HL-60 (cell line): ENCODE measurements around the gene SELP.

ENCODE experiments used
- DNase-seq, 2 experiments: peaks; one replicate each; pipeline ENCODE4 v3.0.0-alpha.2; 2010 to 2020; ENCODE audit warnings: low read depth in 1 of 2, low spot score in 1 of 2
- H3K27ac ChIP-seq: fragments of 250-450 bp; sonication (Bioruptor Pico); replicated peaks from 2 replicates; pipeline ENCODE4 v1.5.1; 2020; ENCODE audit warnings: mild to moderate bottlenecking, moderate library complexity
- H3K27me3 ChIP-seq: fragments of 250-450 bp; sonication (Bioruptor Pico); 2 replicates; pipeline ENCODE4 v1.5.1; 2021; ENCODE audit warnings: mild to moderate bottlenecking, moderate library complexity; ENCODE audit not compliant: insufficient read depth, poor library complexity, severe bottlenecking
- H3K4me3 ChIP-seq: replicated peaks from 2 replicates; pipeline ENCODE4 v1.5.1; 2011; ENCODE audit warnings: mild to moderate bottlenecking, control low read depth, low read length; ENCODE audit not compliant: insufficient read depth
- GABPA ChIP-seq: IDR thresholded peaks from 2 replicates; pipeline ENCODE4 v1.6.1; 2012; ENCODE audit warnings: low read depth
- POLR2AphosphoS5 ChIP-seq: IDR thresholded peaks from 2 replicates; pipeline ENCODE4 v1.6.1; 2012; ENCODE audit warnings: low read depth
- REST ChIP-seq: IDR thresholded peaks from 2 replicates; pipeline ENCODE4 v1.6.1; 2012; ENCODE audit warnings: low read depth; ENCODE audit not compliant: insufficient replicate concordance
- SPI1 ChIP-seq: IDR thresholded peaks from 2 replicates; pipeline ENCODE4 v1.6.1; 2012; ENCODE audit warnings: low read depth, mild to moderate bottlenecking, borderline replicate concordance
- TF ChIP-seq, protein P1 (sequence below): IDR thresholded peaks from one replicate; pipeline ENCODE4 v1.5.1; 2011; ENCODE audit warnings: low read length, control low read depth, inconsistent platforms; ENCODE audit not compliant: insufficient read depth

SELP gene

GRCh38 chr1:169615803-169616202 lies 14.1 kb downstream of the SELP start:
- Histone ChIP-seq H3K4me3 (no peak overlapping the region), H3K27ac (no peak overlapping the region), H3K27me3 (peaks cover 5% of the 10 kb centered on the region)
- DNase-seq, result no peak
- TF ChIP-seq, protein P1, sequence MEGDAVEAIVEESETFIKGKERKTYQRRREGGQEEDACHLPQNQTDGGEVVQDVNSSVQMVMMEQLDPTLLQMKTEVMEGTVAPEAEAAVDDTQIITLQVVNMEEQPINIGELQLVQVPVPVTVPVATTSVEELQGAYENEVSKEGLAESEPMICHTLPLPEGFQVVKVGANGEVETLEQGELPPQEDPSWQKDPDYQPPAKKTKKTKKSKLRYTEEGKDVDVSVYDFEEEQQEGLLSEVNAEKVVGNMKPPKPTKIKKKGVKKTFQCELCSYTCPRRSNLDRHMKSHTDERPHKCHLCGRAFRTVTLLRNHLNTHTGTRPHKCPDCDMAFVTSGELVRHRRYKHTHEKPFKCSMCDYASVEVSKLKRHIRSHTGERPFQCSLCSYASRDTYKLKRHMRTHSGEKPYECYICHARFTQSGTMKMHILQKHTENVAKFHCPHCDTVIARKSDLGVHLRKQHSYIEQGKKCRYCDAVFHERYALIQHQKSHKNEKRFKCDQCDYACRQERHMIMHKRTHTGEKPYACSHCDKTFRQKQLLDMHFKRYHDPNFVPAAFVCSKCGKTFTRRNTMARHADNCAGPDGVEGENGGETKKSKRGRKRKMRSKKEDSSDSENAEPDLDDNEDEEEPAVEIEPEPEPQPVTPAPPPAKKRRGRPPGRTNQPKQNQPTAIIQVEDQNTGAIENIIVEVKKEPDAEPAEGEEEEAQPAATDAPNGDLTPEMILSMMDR, result no peak
- TF ChIP-seq GABPA, result no peak
- TF ChIP-seq REST, result no peak
- no peak for TF ChIP-seq SPI1
- TF ChIP-seq POLR2AphosphoS5, result no peak

DNA sequence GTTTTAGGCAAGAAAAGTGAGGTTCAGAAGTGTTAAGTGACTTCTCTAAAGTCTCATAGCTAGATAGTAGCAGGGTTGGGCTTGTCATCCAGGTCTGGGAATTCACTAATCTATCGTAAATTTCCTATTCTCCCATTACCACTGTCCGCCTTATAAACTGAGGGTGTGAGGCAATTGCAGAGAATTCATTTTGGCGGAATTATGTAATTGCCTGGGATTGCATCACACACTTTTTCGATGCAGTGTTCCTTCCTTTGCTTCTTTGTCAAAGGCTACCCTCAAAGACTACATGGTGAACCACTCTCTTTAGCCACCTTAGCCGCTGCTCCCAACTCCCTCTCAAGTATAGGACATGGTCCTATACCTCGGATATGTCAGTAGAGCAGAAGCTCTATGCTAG lies 19.1 kb downstream of the SELP start:
- DNase-seq, result peak in 1 of 2 experiments; percentile 52
- peaks cover 8% of the 10 kb centered on the region for H3K27me3 ChIP-seq
- H3K27ac ChIP-seq, result no peak overlapping the region
- H3K4me3 ChIP-seq, result no peak overlapping the region
- no peak for TF ChIP-seq SPI1
- TF ChIP-seq, protein P1, result no peak
- TF ChIP-seq REST, result no peak
- TF ChIP-seq GABPA, result no peak
- no peak for TF ChIP-seq POLR2AphosphoS5

DNA sequence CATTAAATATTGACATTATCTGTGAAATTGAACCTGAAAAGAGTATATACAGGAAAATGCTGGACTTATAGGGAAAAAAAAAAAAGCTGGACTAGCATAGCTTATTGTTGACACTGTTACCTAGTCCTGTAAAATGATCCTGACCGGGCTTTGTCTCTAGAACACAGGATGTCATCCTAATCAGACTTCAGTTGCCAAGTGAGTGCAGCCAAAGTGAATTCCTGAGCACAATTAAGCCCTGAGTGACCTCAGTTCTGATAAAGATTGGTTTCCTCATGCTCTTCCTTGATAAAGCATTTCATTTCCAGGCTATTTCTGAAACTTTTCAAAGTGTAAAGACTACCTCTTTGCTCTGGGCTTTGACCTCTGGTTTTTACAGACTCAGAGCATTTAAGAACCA lies 19.8 kb downstream of the SELP start:
- Histone ChIP-seq H3K27me3 (peaks cover 8% of the 10 kb centered on the region), H3K4me3 (no peak overlapping the region), H3K27ac (no peak overlapping the region)
- no peak for TF ChIP-seq REST
- TF ChIP-seq GABPA, result no peak
- TF ChIP-seq POLR2AphosphoS5, result no peak
- no peak for TF ChIP-seq SPI1
- TF ChIP-seq, protein P1, result no peak
- no peak for DNase-seq
